Occipital lobe (tissue), 2 donors: Measurements from ENCODE around the gene BRD2. TPM values are rescaled to one million over a fixed set of nuclear protein-coding genes. Genes with fewer than 3 reads are reported as not detected.
A peak's percentile ranks its signal among the peaks of the same experiment; 100 is the strongest.

Experiments used
- DNase-seq: peaks from one replicate; lab custom pipeline; 2025; lab: John Stamatoyannopoulos, UW
- total RNA-seq: library from RNA; depleted of rRNA; stranded (reverse); fragments of >200 nt; gene quantifications from one replicate; pipeline ENCODE4 v1.2.3, GENCODE V29; 2014

The BRD2 gene
- total RNA-seq, 1 donor from 2014 or later, result 66.6 TPM

- no peak for DNase-seq
Observed at GRCh38 chr6:32947552-32948465, 20.6 kb upstream of the BRD2 start.

- DNase-seq, result no peak
Observed at GRCh38 chr6:32949113-32949512, 19.3 kb upstream of the BRD2 start.

- DNase-seq, result no peak
Observed at GRCh38 chr6:32950010-32950409, 18.4 kb upstream of the BRD2 start.

- no peak for DNase-seq
Observed at GRCh38 chr6:32950449-32950848, 17.9 kb upstream of the BRD2 start.

- peak; percentile 52 for DNase-seq
Observed at GRCh38 chr6:32952817-32953739, 15.3 kb upstream of the BRD2 start, which contains the start of gene HLA-DMA. Gene HLA-DMA, minus strand, starts transcription at chr6:32953097. Its CDS starts 61 bp downstream, at chr6:32953036.

- no peak for DNase-seq
Observed at GRCh38 chr6:32953775-32954174, 14.6 kb upstream of the BRD2 start.

- no peak for DNase-seq
Observed at GRCh38 chr6:32954267-32954666, 14.1 kb upstream of the BRD2 start.

GRCh38 chr6:32954986-32955802 is 13.2 kb upstream of the BRD2 start:
- no peak for DNase-seq

GRCh38 chr6:32956176-32956575 is 12.2 kb upstream of the BRD2 start:
- DNase-seq, result no peak

- DNase-seq, result no peak
Observed at GRCh38 chr6:32960563-32960962, 7.8 kb upstream of the BRD2 start.

- DNase-seq, result no peak
Observed at GRCh38 chr6:32962213-32962826, 6.1 kb upstream of the BRD2 start.

- no peak for DNase-seq
Observed at GRCh38 chr6:32963866-32964265, 4.5 kb upstream of the BRD2 start.

GRCh38 chr6:32964776-32965175 is 3.6 kb upstream of the BRD2 start:
- no peak for DNase-seq

- DNase-seq, result no peak
Observed at GRCh38 chr6:32967151-32968091, 973 bp upstream of the BRD2 start.

- DNase-seq, result peak; percentile 80
Observed at GRCh38 chr6:32968867-32969684, 682 bp downstream of the BRD2 start.

GRCh38 chr6:32969685-32970412 is 1.5 kb downstream of the BRD2 start:
- peak; percentile 79 for DNase-seq

GRCh38 chr6:32970413-32971241 is 2.2 kb downstream of the BRD2 start:
- peak; percentile 72 for DNase-seq
